Esophagus squamous epithelium (tissue), 5 donors: ENCODE data around the gene CASK. TPM values are rescaled to one million over a fixed set of nuclear protein-coding genes. Genes with fewer than 3 reads are reported as not detected.

Source experiments
- DNase-seq: peaks from one replicate; lab custom pipeline; 2025; lab: John Stamatoyannopoulos, UW
- H3K27ac ChIP-seq, 4 donors: fragments of 200-600 bp; sonication (generic); one replicate each; pipeline ENCODE4 v1.5.1; 2016 to 2019; ENCODE audit warnings: mild to moderate bottlenecking in 1 of 4
- H3K27me3 ChIP-seq, 4 donors: fragments of 200-600 bp; sonication (generic); 1 replicate in 3 of 4; 2 replicates in 1 of 4; pipeline versions ENCODE4 v1.5.1 to v1.6.0; 2017 to 2021; ENCODE audit warnings: antibody characterized with exemption in 1 of 4
- H3K36me3 ChIP-seq, 3 donors: fragments of 200-600 bp; sonication (generic); one replicate each; pipeline ENCODE4 v1.5.1; 2016 to 2019
- H3K4me1 ChIP-seq, 3 donors: fragments of 200-600 bp; sonication (generic); one replicate each; pipeline ENCODE4 v1.5.1; 2017 to 2019
- H3K4me3 ChIP-seq, 4 donors: fragments of 200-600 bp; sonication (generic); 1 replicate in 3 of 4; 2 replicates in 1 of 4; pipeline ENCODE4 v1.5.1; 2016 to 2019; ENCODE audit warnings: mild to moderate bottlenecking in 2 of 4, moderate library complexity in 1 of 4
- H3K9me3 ChIP-seq, 3 donors: fragments of 200-600 bp; sonication (generic); one replicate each; pipeline ENCODE4 v1.5.1; 2016 to 2019
- CTCF ChIP-seq, 6 experiments: fragments of 450-650 bp in 4 of 6; fragments of 200-600 bp in 2 of 6; sonication (generic) in 2 of 6; IDR thresholded peaks; one replicate each; pipeline ENCODE4 v1.5.1; 2016 to 2019; ENCODE audit warnings: antibody characterized with exemption in 6 of 6, mild to moderate bottlenecking in 4 of 6, moderate library complexity in 4 of 6
- POLR2A ChIP-seq, 4 donors: fragments of 450-650 bp; IDR thresholded peaks; one replicate each; pipeline ENCODE4 v1.6.1; 2017; ENCODE audit warnings: antibody characterized with exemption in 4 of 4, mild to moderate bottlenecking in 4 of 4, moderate library complexity in 3 of 4
- WGBS, 2 donors: methylation state at CpG; one replicate each; pipeline ENCODE4 v1.1.5; 2018; 5-methylcytosine and 5-hydroxymethylcytosine counted together
- intact Hi-C: fragments of 100-400 bp; cut with DNase I; formaldehyde crosslinking; loops from one replicate; pipeline ENCODE4 v1.15.0; 2022
- total RNA-seq, 4 donors: library from RNA; depleted of rRNA; stranded (reverse); fragments of >200 nt; gene quantifications; one replicate each; pipeline ENCODE4 v1.1.0, GENCODE V29; 2016
- donor health status: DM: yes; HTN: yes; CAD: no.

The CASK gene
- total RNA-seq, 4 donors from 2014 or later: 32.3 to 57.4 (median 36.0) TPM

- H3K27me3 ChIP-seq: no peaks in the 10 kb centered on the region
- 14 to 30% methylated on average over 2 of the region's 2 CpGs for WGBS, 2 donors
- TF ChIP-seq POLR2A (IDR thresholded peaks at IDR 0.05): no peak
- no peak for TF ChIP-seq CTCF (IDR thresholded peaks at IDR 0.05)
- DNase-seq: no peak
- no peaks in the 10 kb centered on the region for H3K9me3 ChIP-seq
- peaks cover 0 to 8% (median 0%) of the 10 kb centered on the region in 3 donors for H3K36me3 ChIP-seq
- no peak overlapping the region for H3K4me3 ChIP-seq
- intact Hi-C loops: no loop called here
- no peak overlapping the region for H3K27ac ChIP-seq
- no peaks in the 10 kb centered on the region for H3K4me1 ChIP-seq
Observed at GRCh38 chrX:41634284-41634683, 289.1 kb downstream of the CASK start.

GRCh38 chrX:41630091-41630490 lies 293.3 kb downstream of the CASK start:
- TF ChIP-seq CTCF (IDR thresholded peaks at IDR 0.05) (no peak), POLR2A (IDR thresholded peaks at IDR 0.05) (no peak)
- intact Hi-C loops: no loop called here
- WGBS, 2 donors: 78 to 100% methylated on average over 2 of the region's 2 CpGs
- H3K9me3 ChIP-seq: no peaks in the 10 kb centered on the region
- peaks cover 0 to 21% (median 0%) of the 10 kb centered on the region in 3 donors for H3K36me3 ChIP-seq
- no peak for DNase-seq
- H3K27me3 ChIP-seq: no peaks in the 10 kb centered on the region
- no peak overlapping the region for H3K27ac ChIP-seq
- H3K4me3 ChIP-seq: no peak overlapping the region
- H3K4me1 ChIP-seq: no peaks in the 10 kb centered on the region

- Histone ChIP-seq H3K9me3 (no peaks in the 10 kb centered on the region), H3K4me3 (no peak overlapping the region), H3K4me1 (no peaks in the 10 kb centered on the region), H3K27me3 (no peaks in the 10 kb centered on the region), H3K27ac (no peak overlapping the region), H3K36me3 (peaks cover 0 to 24% (median 0%) of the 10 kb centered on the region in 3 donors)
- no peak for DNase-seq
- TF ChIP-seq POLR2A (IDR thresholded peaks at IDR 0.05): no peak
- no peak for TF ChIP-seq CTCF (IDR thresholded peaks at IDR 0.05)
- WGBS, 2 donors: 79 to 81% methylated on average over 1 of the region's 1 CpG
- intact Hi-C loops: no loop called here
Observed at GRCh38 chrX:41629539-41629938, 293.8 kb downstream of the CASK start.

GRCh38 chrX:41621222-41621723 lies 302.1 kb downstream of the CASK start:
- no peaks in the 10 kb centered on the region for H3K9me3 ChIP-seq
- intact Hi-C loops: no loop called here
- peaks cover 0 to 15% (median 0%) of the 10 kb centered on the region in 3 donors for H3K36me3 ChIP-seq
- TF ChIP-seq POLR2A (IDR thresholded peaks at IDR 0.05): no peak
- no peak for TF ChIP-seq CTCF (IDR thresholded peaks at IDR 0.05)
- no peak overlapping the region for H3K27ac ChIP-seq
- H3K27me3 ChIP-seq: no peaks in the 10 kb centered on the region
- no peaks in the 10 kb centered on the region for H3K4me1 ChIP-seq
- DNase-seq: no peak
- H3K4me3 ChIP-seq: no peak overlapping the region
- 54 to 67% methylated on average over 1 to 3 of the region's 5 CpGs for WGBS, 2 donors

GRCh38 chrX:41619221-41619620 lies 304.1 kb downstream of the CASK start:
- Histone ChIP-seq H3K4me1 (no peaks in the 10 kb centered on the region), H3K9me3 (no peaks in the 10 kb centered on the region), H3K4me3 (no peak overlapping the region), H3K36me3 (peaks cover 0 to 6% (median 0%) of the 10 kb centered on the region in 3 donors), H3K27me3 (no peaks in the 10 kb centered on the region), H3K27ac (no peak overlapping the region)
- intact Hi-C loops: no loop called here
- no peak for DNase-seq
- TF ChIP-seq CTCF (IDR thresholded peaks at IDR 0.05) (no peak), POLR2A (IDR thresholded peaks at IDR 0.05) (no peak)
